Kasumi-1 (cell line): ENCODE measurements around the gene PIGS.

Experiments
- DNase-seq, 2 experiments: peaks; one replicate each; lab custom pipeline; 2025; lab: John Stamatoyannopoulos, UW

The PIGS gene

DNA sequence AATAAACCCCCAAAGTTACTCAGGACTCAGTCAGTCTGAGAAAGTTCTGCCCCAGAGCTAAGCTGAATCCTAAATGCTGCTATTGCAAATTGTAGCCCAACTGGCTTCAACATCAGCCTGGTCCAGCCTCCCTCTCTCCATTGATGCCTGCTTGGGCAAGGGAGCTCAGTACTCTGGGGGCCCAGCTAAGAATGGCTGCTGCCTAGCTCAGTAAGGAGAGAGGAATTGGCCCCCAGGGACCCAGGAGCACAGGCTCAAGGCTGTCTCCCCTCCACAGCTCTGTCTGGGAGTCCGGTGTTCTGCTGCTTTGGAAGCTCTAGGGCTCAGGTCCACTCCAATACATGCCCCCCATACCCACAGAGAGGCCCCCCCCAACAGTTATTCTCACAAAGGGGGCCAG, 20.5 kb downstream of the PIGS start:
- no peak for DNase-seq

DNA sequence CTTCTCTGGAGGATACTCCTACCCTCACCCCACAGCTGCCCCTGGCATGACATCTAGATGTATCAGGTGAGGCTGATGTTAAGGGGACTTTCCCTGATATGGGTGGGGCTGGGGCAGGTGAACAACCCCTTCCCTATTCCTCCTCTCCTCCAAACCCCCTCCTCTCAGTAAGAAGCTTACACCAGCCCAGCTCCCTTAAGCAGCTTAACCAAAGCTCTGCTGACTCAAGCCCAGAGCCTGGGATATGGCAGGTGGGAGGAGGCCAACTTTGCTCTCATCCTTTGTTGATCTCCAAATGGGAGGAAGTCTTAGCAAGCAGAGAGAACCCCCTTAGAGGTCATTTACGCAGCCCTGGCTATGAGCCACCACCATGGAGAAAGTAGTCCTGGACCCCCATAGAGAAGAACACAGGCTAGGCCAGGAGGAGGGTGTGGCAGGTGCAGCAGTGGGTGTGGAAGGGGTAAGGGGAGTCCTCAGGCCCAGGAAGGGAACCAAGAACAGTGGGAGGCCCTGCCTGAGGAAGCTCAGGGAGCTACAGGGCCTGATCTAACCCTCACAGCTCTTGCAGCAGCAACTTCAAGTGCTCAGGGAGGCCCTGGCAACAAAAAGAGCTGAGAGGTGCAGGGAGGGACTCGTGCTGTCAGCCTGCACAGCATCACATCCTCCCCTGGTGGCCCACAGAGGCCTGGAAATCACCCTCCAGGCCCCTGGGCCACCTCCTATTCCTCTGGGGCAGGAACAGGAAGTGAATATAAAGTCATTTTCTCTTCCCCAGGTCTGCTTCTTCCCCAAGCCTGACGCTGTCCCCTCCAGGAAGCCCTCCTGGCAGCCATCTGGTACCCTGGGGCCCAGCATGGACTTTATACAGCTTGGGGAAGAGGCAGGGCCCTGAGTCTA, 21.8 kb downstream of the PIGS start:
- DNase-seq = peak; percentile 22 to 30

DNA sequence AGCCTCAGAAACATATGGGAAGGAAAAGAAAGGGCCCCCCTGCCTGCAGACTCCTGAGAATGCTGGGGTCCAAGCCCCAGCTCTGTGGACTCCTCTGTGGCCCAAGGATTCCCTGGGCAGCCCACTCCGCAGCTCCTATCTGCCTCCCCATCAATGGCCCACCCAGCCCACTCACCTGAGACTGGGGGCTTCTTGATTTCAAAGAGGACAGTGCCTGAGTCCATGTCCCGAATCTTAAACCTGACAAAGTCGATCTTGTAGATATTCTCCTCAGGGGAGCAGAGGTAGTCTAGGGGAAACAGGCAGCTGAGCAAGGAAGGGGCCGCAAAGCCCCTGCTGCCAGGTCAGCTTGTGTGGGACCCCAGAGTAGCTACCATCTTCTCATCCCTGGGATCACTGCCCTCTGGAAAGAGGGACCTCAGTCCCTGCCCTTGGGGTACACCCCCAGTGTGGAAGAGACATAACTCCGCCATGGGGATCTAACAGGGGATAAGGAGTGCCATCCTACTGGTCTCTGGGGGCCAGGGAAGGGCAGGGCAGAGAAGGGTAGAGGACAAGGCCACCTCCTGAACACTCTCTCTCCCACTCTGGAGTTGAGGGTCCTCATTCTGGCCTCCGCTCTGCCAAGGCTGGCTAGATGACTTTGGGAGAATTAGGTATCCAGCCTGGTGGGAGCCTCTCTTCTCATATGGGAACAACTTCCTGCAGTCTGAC, 22.8 kb downstream of the PIGS start:
- no peak for DNase-seq

DNA sequence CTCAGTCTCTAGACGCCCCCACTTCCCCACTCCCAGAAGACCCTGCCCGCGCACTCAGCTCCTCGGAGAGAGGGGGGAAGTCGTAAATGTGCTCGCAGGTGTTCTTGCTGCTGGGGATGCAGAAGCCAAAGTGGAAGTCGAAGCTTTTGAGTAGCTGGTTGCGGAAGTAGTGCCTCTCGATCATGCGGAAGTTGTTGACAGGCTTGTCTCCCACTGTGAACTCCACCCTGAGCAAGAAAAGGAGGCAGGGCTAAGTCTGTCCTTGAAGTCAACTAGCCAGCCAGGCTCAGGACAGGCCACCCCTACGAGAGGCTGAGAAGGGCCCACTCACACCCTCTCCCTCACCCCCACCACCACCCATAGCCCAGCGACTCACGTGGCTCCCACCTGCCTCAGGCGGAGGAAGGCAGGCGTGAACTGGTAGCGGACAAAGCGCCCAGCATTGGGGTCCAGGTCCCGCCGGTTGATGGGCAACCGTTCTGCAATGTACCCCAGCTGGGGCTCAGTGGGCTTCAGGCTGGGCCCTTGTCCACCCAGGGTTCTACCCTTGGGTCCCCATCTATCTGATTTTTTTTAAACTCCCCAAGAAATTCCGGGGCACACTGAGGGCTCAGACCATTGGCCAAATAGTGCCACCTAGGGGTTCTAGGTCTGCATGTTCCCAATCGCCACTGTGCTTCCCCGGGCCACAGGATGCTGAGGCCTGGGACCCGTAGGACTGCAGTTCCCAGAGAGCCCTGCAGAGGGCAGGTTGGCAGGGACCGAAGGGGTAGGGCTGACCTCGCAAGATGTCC, 23.5 kb downstream of the PIGS start:
- peak; percentile 52 to 63 for DNase-seq

DNA sequence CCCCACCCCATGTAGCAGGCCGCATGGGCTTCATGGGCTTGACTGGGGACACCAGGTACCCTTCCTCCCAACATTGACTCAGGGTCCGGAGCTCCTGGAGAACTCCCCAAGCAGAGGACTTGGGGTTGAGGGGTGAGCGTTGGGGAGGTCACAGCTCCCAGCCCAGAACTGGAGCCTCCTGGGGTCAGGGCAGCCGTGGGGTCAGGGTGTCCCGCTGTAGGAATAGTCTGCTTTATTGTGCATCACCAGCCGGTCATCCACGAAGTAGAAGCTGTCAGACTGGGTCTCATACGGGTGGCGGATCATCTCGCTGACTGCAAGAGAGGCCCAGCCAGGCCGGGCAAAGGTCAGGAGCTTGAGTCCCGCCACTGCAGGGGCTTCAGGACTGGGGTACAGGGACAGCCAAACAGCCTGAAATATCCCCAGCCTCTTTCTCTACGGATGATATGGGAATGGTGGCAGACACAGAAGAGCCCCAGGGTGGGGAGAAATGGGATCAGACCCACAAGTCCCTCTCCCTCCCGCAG, 24.2 kb downstream of the PIGS start:
- no peak for DNase-seq

DNA sequence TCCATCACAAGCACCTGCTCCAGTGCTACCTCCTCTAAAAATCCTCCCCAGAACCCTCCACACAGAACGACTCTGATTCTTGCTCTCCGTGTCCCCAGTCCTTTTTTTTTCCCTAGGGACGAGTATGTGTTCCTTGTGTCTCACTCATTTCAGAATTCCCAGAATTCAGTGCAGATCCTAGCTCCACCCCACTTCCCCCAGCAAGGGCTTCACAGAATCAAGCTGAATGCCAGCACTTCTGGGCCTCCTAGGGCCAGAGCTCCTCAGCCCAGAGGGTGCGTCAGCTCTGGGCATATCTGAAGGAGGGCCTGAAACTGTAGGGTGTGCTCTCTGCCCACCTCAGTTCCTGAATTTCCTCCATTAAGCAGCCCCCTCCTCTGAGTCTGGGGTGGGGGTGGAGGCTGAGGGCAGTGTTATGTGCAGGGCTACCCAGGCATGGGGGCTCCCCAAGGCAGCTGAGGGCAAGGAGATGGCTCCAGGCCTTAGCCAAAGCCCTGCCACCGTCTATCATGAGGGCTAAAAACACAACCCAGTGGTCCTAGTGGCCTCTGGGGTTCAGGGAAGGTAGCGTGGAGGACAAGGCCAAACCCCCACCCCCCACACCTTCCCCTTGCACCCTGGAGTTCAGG, 25.4 kb downstream of the PIGS start:
- DNase-seq = no peak

DNA sequence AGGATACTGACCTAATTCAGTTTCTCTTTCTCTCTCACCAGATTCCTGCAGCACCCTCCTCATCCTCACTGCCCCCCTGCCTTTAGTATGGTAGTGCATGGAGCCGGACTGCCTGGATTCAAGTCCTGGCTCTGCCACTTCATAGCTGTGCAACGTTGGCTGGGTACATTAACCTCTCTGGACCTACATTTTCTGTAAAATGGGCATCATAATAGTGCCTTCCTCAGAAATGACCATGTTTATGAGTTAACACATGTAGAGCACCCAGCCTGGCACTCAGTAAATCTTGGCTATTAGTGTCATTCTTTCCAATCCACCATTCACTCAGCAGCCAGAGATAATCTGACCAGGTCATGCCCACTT, 26.2 kb downstream of the PIGS start:
- DNase-seq = no peak

DNA sequence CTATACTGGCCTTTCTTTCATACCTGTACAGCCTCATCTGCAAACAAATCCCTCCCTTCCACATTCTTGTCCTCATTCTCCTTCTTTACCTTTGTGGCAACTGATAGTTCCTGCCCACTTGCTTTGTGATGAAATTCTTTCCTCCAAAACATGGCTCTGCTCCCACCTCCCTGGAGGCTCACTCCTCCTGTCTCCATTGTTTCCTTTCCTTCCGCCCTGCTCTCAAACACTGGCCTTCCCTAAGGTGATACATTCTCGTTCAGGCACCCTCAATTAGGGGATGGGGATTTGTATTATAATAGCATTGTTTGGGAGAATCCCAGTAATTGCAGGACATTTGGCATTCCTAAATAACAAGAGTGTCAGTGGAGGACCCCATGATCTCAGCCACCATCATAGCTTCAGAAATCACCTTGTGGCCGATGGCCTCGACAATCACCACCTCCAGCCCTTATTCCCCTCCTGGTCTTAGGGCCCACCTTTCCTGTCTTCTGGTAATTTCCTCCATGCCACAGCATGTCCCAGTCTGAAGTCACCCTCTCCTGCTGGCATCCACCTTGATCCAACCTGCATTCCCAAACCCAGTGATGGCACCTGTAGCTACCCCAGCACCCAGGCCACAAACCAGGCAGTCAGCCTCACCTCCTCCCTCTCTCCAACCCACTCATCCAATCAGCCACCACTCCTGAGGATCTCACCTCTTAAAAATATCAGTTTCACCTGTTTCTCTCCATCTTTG, 26.8 kb downstream of the PIGS start:
- no peak for DNase-seq

DNA sequence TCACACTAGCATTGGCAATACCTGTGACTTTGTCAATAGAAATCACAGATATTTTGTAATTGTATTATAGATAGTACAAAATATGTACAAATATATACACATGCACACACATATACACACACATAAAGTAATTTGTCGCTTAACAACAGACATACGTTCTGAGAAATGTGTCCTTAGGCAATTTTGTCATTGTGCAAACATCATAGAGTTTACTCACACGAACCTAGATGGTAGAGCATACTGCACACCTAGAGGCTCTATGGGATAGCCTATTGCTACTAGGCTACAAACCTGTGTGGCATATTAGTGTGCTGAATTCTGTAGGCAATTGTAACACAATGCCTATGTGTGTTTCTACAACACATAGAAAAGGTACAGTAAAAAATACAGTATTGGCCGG, 29.9 kb downstream of the PIGS start:
- no peak for DNase-seq

DNA sequence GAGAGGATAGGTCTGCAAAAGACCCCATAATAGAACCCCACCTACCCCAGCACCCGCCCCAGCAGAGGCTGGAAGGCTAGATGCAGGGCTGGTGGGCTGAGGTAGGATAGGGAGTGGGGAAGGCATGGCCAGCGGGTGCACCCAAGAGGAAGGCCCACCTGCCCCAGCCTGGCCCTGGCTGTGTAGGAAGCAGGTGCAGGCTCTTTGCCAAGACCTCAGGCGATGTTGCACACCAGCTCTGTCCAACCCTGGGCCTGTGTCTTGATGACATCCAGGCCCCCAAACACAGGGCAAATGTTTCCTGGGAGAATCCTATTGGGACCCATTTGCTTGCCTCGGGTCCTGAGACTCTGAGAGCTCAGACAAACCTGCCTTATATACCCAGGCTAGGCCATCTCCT, 31.1 kb downstream of the PIGS start:
- no peak for DNase-seq

DNA sequence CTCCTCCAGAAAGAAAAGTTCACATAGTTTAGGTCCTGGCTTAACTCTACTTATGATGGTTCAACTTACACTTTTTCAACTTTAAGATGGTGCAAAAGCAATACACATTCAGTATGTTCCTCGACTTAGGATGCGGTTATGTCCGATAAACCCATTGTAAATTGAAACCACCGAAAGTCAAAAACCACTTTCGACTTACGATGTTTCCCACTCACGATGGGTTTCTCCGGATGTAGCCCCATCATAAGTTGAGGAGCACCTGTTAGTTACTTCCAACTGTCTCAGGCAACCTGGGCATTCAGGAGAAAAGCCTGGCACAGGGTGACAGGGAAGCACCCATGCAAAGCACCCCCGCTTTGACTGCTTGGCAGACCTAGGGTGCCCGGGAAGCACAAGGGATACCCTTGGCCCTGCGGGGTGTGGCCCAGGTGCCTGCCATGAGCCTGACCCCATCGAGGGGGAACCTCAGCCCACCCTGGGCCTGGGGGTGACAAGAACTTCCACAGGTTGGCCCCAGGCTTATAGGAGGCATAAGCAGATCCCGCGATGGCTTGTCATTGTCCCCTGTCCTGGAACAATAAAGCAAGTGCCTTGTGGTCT, 32.9 kb downstream of the PIGS start:
- DNase-seq = no peak

DNA sequence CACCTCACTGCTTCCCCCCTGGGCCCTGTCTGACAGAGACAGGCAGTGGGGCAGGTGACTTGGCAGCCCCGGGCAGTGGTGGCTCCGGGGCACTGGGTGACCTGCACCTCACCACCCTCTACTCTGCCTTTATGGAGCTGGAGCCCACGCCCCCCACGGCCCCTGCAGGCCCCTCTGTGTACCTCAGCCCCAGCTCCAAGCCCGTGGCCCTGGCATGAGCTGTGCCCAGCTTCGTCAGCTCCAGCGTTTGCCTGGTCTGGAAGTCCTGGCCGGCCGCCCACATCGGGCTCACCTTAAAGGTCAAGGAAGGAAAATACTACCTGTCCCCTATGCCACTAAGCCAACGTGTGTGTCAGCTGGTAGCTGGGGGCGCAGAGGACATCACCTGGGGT, 34.1 kb downstream of the PIGS start:
- DNase-seq = no peak

DNA sequence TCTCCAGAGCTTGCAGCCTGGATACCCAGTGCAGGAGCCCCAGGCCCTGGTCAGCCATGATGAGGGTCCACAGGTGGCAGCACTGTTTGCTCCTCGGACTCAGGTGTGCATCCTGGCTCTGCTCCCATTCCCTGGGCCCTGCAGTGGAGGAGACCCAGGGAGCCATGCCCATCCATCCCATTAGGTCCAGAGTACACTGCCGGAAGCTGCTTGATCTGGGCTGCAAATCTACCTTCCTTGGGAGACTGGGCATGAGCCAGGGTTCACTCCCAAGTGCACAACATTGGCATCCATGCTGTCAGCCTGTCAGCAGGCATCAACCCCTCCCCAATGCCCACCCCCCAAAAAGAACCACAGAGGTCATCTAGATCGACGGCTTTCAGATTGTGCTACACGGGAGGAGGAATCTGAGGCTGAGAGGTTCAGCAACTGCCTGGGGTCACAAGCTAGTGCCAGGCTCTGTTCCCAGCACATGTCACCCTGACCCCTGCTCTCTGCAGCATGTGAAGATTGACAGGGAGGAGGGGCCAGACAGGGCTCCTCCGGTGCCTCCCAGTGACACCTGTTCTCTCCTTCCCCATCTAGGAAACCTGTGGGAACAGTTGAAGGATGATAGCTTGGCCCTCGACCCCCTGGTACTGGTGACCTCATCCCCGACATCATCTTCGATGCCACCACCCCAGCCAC, 34.6 kb downstream of the PIGS start:
- DNase-seq = no peak

DNA sequence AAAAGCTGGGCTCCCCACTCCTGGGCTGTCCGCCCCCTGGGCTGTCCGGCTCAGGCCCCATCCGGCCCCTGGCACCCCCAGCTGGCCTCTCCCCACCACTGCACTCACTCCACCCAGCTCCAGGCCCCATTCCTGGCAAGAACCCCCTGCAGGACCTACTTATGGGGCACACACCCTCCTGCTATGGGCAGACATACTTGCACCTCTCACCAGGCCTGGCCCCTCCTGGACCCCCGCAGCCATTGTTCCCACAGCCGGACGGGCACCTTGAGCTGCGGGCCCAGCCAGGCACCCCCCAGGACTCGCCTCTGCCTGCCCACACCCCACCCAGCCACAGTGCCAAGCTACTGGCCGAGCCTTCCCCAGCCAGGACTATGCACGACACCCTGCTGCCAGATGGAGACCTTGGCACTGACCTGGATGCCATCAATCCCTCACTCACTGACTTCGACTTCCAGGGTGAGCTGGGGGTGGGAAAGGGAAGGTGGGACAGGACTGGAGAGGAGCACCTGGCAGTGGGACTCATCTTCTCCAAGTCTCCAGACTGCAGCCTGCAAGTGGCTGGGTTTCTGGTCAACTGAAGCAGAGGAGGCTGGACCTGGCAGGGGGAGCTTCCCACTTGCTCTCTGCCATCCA, 36.5 kb downstream of the PIGS start:
- DNase-seq = no peak

DNA sequence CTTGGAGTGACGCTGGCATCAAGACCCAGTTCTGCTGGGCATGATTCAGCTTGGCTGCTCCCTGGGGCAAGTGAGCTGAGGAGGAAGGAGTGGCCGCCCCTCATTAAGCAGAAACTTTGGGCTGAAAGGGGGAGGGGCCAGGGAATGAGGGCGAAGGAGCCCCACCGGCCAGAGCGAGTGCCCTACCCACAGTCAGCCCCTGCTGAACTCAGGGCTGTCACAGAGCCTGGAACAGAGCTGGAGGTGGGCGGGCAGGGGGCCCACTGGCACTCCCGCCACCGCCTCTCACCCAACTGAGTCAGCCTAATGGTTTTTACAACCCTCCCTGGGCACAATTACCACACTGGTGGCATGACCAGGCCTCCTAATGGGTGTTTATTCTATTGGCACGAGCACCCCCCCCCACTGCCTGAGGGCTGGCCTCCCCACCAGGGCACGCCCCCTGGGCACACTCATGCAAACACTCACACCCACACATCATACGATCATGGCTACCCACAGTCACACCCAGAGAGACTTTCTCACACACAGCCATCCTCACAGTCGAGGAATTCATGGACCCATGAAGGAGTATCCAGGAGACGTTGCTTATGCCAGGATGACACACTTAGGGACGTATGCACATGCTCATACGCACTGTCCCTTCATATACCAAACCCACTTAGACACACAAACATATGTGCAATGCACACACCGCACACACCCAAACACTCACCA, 38.1 kb downstream of the PIGS start:
- DNase-seq = no peak

DNA sequence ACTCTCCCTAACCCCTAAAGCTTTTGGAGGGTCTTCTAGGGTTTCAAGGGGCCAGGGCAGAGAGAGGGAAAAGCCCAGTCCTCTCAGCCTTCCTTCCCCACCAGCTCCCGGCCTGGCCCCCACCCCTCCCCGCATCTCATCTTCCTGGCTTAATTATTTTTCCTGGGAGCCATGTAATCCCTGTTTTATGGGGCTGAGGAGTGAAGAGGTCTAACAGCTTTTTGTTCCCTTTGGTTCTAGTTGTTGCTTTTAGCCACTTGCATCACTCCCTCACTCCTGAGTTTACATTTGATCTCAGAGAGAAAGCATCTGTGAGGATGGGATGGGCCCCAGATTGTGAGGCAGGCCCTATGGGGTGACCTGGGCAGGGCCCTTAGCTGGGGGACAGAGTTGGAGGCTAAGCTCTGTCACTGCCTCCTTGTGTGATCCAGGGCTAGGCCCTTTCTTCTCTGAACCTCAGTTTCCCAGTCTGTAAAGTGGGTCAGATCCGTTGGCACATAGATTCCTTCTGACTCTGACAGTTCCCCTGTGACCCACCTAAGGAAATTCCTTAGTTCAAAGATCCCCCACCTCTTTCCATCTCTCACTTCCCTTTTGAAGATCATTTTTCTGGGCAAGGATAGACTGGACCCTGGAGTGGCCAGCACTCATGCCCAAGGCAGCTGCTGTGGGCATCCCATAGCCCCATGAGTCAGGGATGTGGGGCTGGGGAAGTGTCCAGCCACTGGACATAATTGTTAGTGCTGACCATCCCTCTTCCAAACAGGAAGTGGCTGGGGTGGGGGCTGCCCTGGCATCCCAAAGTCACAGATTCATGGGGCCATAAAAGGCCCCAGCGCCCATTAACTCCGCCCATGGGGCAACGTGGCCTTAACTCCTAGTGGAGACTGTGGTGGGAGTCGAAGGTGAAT, 39.0 kb downstream of the PIGS start:
- DNase-seq = no peak

DNA sequence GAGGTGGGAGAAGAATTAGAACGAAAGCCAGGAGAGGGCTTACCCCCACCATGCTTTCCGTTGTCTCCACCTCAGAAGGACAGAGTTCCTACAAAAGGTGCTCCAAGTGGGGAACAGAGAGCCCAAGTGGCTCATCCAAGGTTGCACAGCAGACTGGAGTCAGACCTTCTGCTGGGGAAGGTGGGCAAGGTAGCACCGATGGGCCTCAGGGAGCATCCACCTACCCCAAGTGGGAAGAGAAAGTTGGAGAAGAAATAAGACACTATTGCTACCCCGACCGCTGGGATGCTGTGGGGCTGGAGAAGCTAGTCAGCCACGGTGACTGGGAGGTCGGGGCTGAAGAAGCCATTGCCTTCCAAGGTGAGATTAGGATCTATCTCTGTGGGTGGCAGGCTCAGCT, 40.4 kb downstream of the PIGS start:
- DNase-seq = no peak

DNA sequence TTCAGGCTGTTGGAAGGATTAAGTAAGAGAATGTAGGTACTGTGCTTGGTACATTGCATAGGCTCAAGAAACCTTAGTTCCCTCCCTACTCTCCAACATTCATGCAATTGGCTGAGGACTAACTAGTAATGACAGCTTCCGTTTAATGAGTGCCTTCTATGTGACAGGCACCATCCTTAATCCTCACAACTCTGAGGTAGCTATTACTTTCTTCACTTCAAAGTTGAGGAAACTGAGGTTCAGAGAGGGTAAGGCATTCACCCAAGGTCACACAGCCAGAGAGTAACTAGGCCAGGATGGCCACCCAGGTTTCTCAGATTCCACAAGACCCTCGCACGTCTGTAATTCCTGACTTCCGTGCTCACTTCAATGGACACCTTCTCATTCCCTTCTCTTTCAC, 41.1 kb downstream of the PIGS start:
- DNase-seq = no peak
